H1 (cell line): ENCODE results near the gene POGLUT2. TPM values are rescaled to one million over a fixed set of nuclear protein-coding genes. Genes with fewer than 3 reads are reported as not detected.

Source experiments
- CTCF ChIA-PET: fragments of 300-600 bp; sonication (Branson Sonifier 250); formaldehyde crosslinking; loops from one replicate; lab custom pipeline; 2021; ENCODE audit not compliant: partially characterized antibody; lab: Charles Lee
- POLR2A ChIA-PET: fragments of 300-600 bp; sonication (Branson Sonifier 250); formaldehyde crosslinking; loops from one replicate; lab custom pipeline; 2021; ENCODE audit warnings: inconsistent platforms; ENCODE audit not compliant: partially characterized antibody; lab: Charles Lee
- DNase-seq, 2 experiments: peaks; one replicate each; pipeline versions ENCODE4 v3.0.0 to v3.0.0-alpha.2; 2010 to 2022; ENCODE audit warnings: low spot score in 2 of 2, low read depth in 1 of 2, mixed read lengths in 1 of 2
- FAIRE-seq: peaks from 2 replicates; lab custom pipeline; 2011; peaks lifted over from hg19 to GRCh38; lab: Jason Lieb, UNC
- H2AFZ ChIP-seq: 2 replicates; pipeline ENCODE4 v1.8.1; 2012; ENCODE audit warnings: low read length, inconsistent platforms
- H2AK5ac ChIP-seq: 2 replicates; pipeline ENCODE4 v1.6.1; 2013; ENCODE audit warnings: low read depth, low read length
- H2BK120ac ChIP-seq: replicated peaks from 2 replicates; pipeline ENCODE3; 2013; ENCODE audit warnings: low read depth, low read length, inconsistent platforms
- H2BK12ac ChIP-seq: 2 replicates; pipeline ENCODE4 v1.6.1; 2013; ENCODE audit warnings: low read depth, low read length
- H2BK15ac ChIP-seq: 2 replicates; pipeline ENCODE4 v1.6.1; 2013; ENCODE audit warnings: low read length
- H2BK20ac ChIP-seq: 2 replicates; pipeline ENCODE4 v1.6.1; 2013; ENCODE audit warnings: low read length
- H2BK5ac ChIP-seq: 2 replicates; pipeline ENCODE4 v1.6.1; 2013; ENCODE audit warnings: low read depth, low read length
- H3K14ac ChIP-seq: 2 replicates; pipeline ENCODE4 v1.6.1; 2013; ENCODE audit warnings: inconsistent platforms; ENCODE audit not compliant: insufficient read length
- H3K18ac ChIP-seq: 2 replicates; pipeline ENCODE4 v1.6.1; 2013; ENCODE audit warnings: low read length; ENCODE audit errors: extremely low read depth
- H3K23ac ChIP-seq: 2 replicates; pipeline ENCODE4 v1.6.1; 2013; ENCODE audit warnings: inconsistent platforms; ENCODE audit not compliant: insufficient read length
- H3K23me2 ChIP-seq: 2 replicates; pipeline ENCODE4 v1.6.1; 2013; ENCODE audit warnings: low read depth, low read length
- H3K27ac ChIP-seq: 2 replicates; pipeline ENCODE4 v1.6.1; 2011; ENCODE audit warnings: low read depth, low read length, inconsistent platforms
- H3K27me3 ChIP-seq, 4 experiments: replicated peaks in 1 of 4; 1 replicate in 1 of 4; 2 replicates in 3 of 4; pipeline versions ENCODE4 v1.6.1 to v1.8.1; 2011 to 2013; ENCODE audit warnings: low read length in 3 of 4, mild to moderate bottlenecking in 3 of 4, inconsistent platforms in 2 of 4, mixed read lengths in 2 of 4, moderate library complexity in 1 of 4; ENCODE audit not compliant: control insufficient read depth in 3 of 4, insufficient read depth in 3 of 4; ENCODE audit errors: extremely low read depth in 1 of 4
- H3K36me3 ChIP-seq, 4 experiments: 2 replicates each; pipeline versions ENCODE4 v1.6.1 to v1.8.1; 2011 to 2013; ENCODE audit warnings: mild to moderate bottlenecking in 4 of 4, low read length in 3 of 4, moderate library complexity in 2 of 4, control low read depth in 1 of 4, inconsistent platforms in 1 of 4; ENCODE audit not compliant: insufficient read depth in 4 of 4, control insufficient read depth in 2 of 4
- H3K4ac ChIP-seq: replicated peaks from 2 replicates; pipeline ENCODE3; 2013; ENCODE audit warnings: low read length, low read depth, mixed read lengths, inconsistent platforms; ENCODE audit not compliant: insufficient read length
- H3K4me1 ChIP-seq, 4 experiments: replicated peaks in 1 of 4; 1 replicate in 1 of 4; 2 replicates in 3 of 4; pipeline versions ENCODE4 v1.6.1 to v1.8.1; 2011 to 2013; ENCODE audit warnings: low read length in 3 of 4, inconsistent platforms in 2 of 4, mixed read lengths in 1 of 4; ENCODE audit not compliant: insufficient read depth in 4 of 4, control insufficient read depth in 3 of 4
- H3K4me2 ChIP-seq, 2 experiments: 2 replicates each; pipeline versions ENCODE4 v1.6.1 to v1.8.1; 2011 to 2013; ENCODE audit warnings: low read depth in 2 of 2, low read length in 2 of 2, control low read depth in 1 of 2, inconsistent platforms in 1 of 2, mild to moderate bottlenecking in 1 of 2; ENCODE audit not compliant: insufficient read depth in 1 of 2
- H3K4me3 ChIP-seq, 4 experiments: fragments of 200-600, 300-600 bp in 1 of 4; sonication (generic), shearing (Covaris generic), sonication (Bioruptor Twin) in 1 of 4; 2 replicates each; pipeline versions ENCODE4 v1.5.1 to v1.8.1; 2011 to 2016; ENCODE audit warnings: low read length in 4 of 4, low read depth in 3 of 4, control low read depth in 2 of 4, inconsistent platforms in 2 of 4, mild to moderate bottlenecking in 2 of 4, mixed read lengths in 1 of 4, moderate library complexity in 1 of 4; ENCODE audit not compliant: insufficient read depth in 2 of 4; ENCODE audit errors: extremely low read depth in 1 of 4
- H3K56ac ChIP-seq: replicated peaks from 2 replicates; pipeline ENCODE3; 2013; ENCODE audit warnings: low read depth, mild to moderate bottlenecking, mixed read lengths, low read length, inconsistent platforms; ENCODE audit not compliant: insufficient read length
- H3K79me1 ChIP-seq: 2 replicates; pipeline ENCODE4 v1.6.1; 2013; ENCODE audit warnings: low read depth, low read length, control low read depth
- H3K79me2 ChIP-seq, 2 experiments: 2 replicates each; pipeline versions ENCODE4 v1.6.1 to v1.8.1; 2012 to 2013; ENCODE audit warnings: low read length in 2 of 2, mild to moderate bottlenecking in 2 of 2, inconsistent platforms in 1 of 2; ENCODE audit not compliant: insufficient read depth in 2 of 2, control insufficient read depth in 1 of 2
- H3K9ac ChIP-seq, 4 experiments: replicated peaks in 1 of 4; 1 replicate in 1 of 4; 2 replicates in 3 of 4; pipeline versions ENCODE4 v1.6.1 to v1.8.1; 2011 to 2013; ENCODE audit warnings: low read depth in 3 of 4, low read length in 3 of 4, control low read depth in 2 of 4, mild to moderate bottlenecking in 2 of 4, moderate library complexity in 2 of 4, inconsistent platforms in 1 of 4; ENCODE audit errors: extremely low read depth in 1 of 4
- H3K9me3 ChIP-seq, 2 experiments: 2 replicates each; pipeline versions ENCODE4 v1.6.1 to v1.8.1; 2012 to 2013; ENCODE audit warnings: mild to moderate bottlenecking in 2 of 2, moderate library complexity in 2 of 2, control low read depth in 1 of 2, inconsistent platforms in 1 of 2, low read depth in 1 of 2, low read length in 1 of 2, mixed read lengths in 1 of 2; ENCODE audit not compliant: insufficient read depth in 2 of 2
- H4K20me1 ChIP-seq, 2 experiments: replicated peaks in 1 of 2; 2 replicates each; pipeline versions ENCODE3 to v1.8.1; 2011 to 2013; ENCODE audit warnings: inconsistent platforms in 2 of 2, low read length in 2 of 2, mild to moderate bottlenecking in 1 of 2; ENCODE audit not compliant: insufficient read depth in 2 of 2, control insufficient read depth in 1 of 2
- H4K5ac ChIP-seq: 2 replicates; pipeline ENCODE4 v1.6.1; 2013; ENCODE audit warnings: low read length, low read depth, mixed read lengths, inconsistent platforms; ENCODE audit not compliant: insufficient read length
- H4K8ac ChIP-seq: 2 replicates; pipeline ENCODE4 v1.8.0; 2013; ENCODE audit warnings: mild to moderate bottlenecking, moderate library complexity, low read length, inconsistent platforms; ENCODE audit not compliant: insufficient read depth; ENCODE audit errors: extremely low read depth
- H4K91ac ChIP-seq: replicated peaks from 2 replicates; pipeline ENCODE3; 2013; ENCODE audit warnings: low read length, mixed read lengths, inconsistent platforms; ENCODE audit not compliant: insufficient read length
- BACH1 ChIP-seq: IDR thresholded peaks from 2 replicates; pipeline ENCODE4 v1.6.1; 2012; ENCODE audit warnings: low read length, improper control_type of control experiment
- CBX5 ChIP-seq: fragments of 300-800, 300-1000 bp; sonication (generic); IDR thresholded peaks from 2 replicates; pipeline ENCODE4 v1.7.1; 2016; ENCODE audit warnings: antibody characterized with exemption, low read length, low read depth
- FOSL1 ChIP-seq: IDR thresholded peaks from 2 replicates; pipeline ENCODE4 v1.6.1; 2011; ENCODE audit warnings: mild to moderate bottlenecking, low read depth, low read length, moderate library complexity; ENCODE audit not compliant: insufficient read depth
- HDAC2 ChIP-seq, 2 experiments: fragments of 300-600 bp in 1 of 2; sonication (generic) in 1 of 2; IDR thresholded peaks; 2 replicates each; pipeline ENCODE4 v1.6.1; 2011 to 2012; ENCODE audit warnings: low read depth in 2 of 2, low read length in 2 of 2, mild to moderate bottlenecking in 2 of 2, moderate library complexity in 2 of 2, borderline replicate concordance in 1 of 2, inconsistent platforms in 1 of 2
- JUND ChIP-seq: IDR thresholded peaks from 2 replicates; pipeline ENCODE4 v1.6.1; 2011; ENCODE audit warnings: mild to moderate bottlenecking, improper control_type of control experiment, low read length
- KDM1A ChIP-seq: fragments of 200-600, 300-600 bp; sonication (generic); IDR thresholded peaks from 2 replicates; pipeline ENCODE4 v1.7.1; 2016; ENCODE audit warnings: mild to moderate bottlenecking, low read length, borderline replicate concordance
- MAFK ChIP-seq: IDR thresholded peaks from 2 replicates; pipeline ENCODE4 v1.6.1; 2012; ENCODE audit warnings: low read depth, mild to moderate bottlenecking, improper control_type of control experiment, low read length
- NRF1 ChIP-seq: IDR thresholded peaks from 2 replicates; pipeline ENCODE4 v1.6.1; 2011; ENCODE audit warnings: mild to moderate bottlenecking, low read depth, low read length, improper control_type of control experiment
- RAD21 ChIP-seq, 2 experiments: IDR thresholded peaks in 1 of 2; conservative IDR thresholded peaks in 1 of 2; 2 replicates each; pipeline ENCODE4 v1.6.1; 2011; ENCODE audit warnings: low read depth in 2 of 2, low read length in 2 of 2, improper control_type of control experiment in 1 of 2, inconsistent platforms in 1 of 2, mild to moderate bottlenecking in 1 of 2, moderate library complexity in 1 of 2
- RFX5 ChIP-seq: IDR thresholded peaks from 2 replicates; pipeline ENCODE4 v1.6.1; 2011; ENCODE audit warnings: low read depth, low read length, improper control_type of control experiment, borderline replicate concordance
- SIN3A ChIP-seq, 2 experiments: IDR thresholded peaks in 1 of 2; conservative IDR thresholded peaks in 1 of 2; 2 replicates each; pipeline ENCODE4 v1.6.1; 2011 to 2012; ENCODE audit warnings: low read length in 2 of 2, improper control_type of control experiment in 1 of 2, low read depth in 1 of 2, mild to moderate bottlenecking in 1 of 2
- SIX5 ChIP-seq: IDR thresholded peaks from 2 replicates; pipeline ENCODE4 v1.6.1; 2011; ENCODE audit warnings: mild to moderate bottlenecking, low read depth, low read length
- SP2 ChIP-seq: IDR thresholded peaks from 2 replicates; pipeline ENCODE4 v1.6.1; 2012; ENCODE audit warnings: mild to moderate bottlenecking, low read length, inconsistent platforms
- WGBS, 2 experiments: shearing (Covaris generic) in 1 of 2; methylation state at CpG; one replicate each; pipeline versions ENCODE4 v1.1.6 to v1.1.7; 2013 to 2015; ENCODE audit warnings: low lambda C conversion rate in 2 of 2, mixed read lengths in 2 of 2, inconsistent platforms in 1 of 2, low coverage in 1 of 2, missing lambda C conversion rate in 1 of 2; ENCODE audit not compliant: insufficient replicate concordance in 2 of 2, insufficient coverage in 1 of 2, insufficient read length in 1 of 2; ENCODE audit errors: extremely low coverage in 1 of 2, missing lambda C conversion rate in 1 of 2; 5-methylcytosine and 5-hydroxymethylcytosine counted together
- polyA plus RNA-seq, 7 experiments: library from polyadenylated mRNA; depleted of rRNA in 3 of 7; stranded (reverse) in 5 of 7; unstranded in 2 of 7; fragments of >200 nt in 5 of 7; fragments of 200-250 nt in 2 of 7; gene quantifications; 1 replicate in 5 of 7; 2 replicates in 1 of 7; 4 replicates in 1 of 7; pipeline versions ENCODE4 v1.2.1 to v1.2.3, GENCODE V29; 2011 to 2013; ENCODE audit warnings: missing spikeins in 2 of 7, mixed read lengths in 2 of 7
- total RNA-seq: library from RNA; stranded (reverse); fragmentation: NEBNext Ultra II Directional; extraction: Animal tissue kit (Norgen Biotek cat#: 25700); gene quantifications from 2 replicates; pipeline ENCODE4 v1.2.1, GENCODE V29; 2021

The POGLUT2 gene
- total and polyA plus RNA-seq, 2 of the 8 experiments (the other 6 are each of a cell fraction or from before 2014, with no cell fraction given) = 9.9 to 22.3 TPM

DNA sequence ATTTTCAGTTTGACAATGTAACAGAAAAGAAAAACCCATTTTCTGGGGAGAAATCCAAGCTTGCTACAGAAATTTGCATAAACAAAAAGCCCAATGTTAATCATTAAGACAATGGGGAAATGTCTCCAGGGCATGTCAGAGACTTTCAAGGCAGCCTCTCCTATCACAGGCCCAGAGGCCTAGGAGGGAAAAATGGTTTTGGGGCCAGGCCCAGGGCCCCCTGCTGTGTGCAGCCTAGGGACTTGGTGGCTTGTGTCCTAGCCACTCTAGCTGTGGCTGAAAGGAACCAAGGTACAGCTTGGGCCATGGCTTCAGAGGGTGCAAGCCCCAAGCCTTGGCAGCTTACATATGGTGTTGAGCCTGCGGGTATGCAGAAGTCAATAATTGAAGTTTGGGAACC lies 17.2 kb downstream of the POGLUT2 start:
- FAIRE-seq = no peak
- no peak overlapping the region for H4K91ac ChIP-seq
- peaks cover 7 to 8% of the 10 kb centered on the region in 2 experiments; a peak in 3 of 4 replicates for H3K9me3 ChIP-seq
- H3K4me1 ChIP-seq = no peaks in the 10 kb centered on the region
- no peak overlapping the region for H4K8ac ChIP-seq
- ChIA-PET POLR2A (no interaction called here), CTCF (no interaction called here)
- WGBS, 2 experiments = 90% methylated on average over 1 of the region's 1 CpG; no CpG with 5 or more reads in 1 of the 2 experiments
- H2AK5ac ChIP-seq = no peak overlapping the region
- no peak overlapping the region for H3K4me2 ChIP-seq
- no peak overlapping the region for H3K27ac ChIP-seq
- H3K4ac ChIP-seq = no peak overlapping the region
- H3K9ac ChIP-seq = no peak overlapping the region
- H2BK12ac ChIP-seq = no peak overlapping the region
- no peak for DNase-seq
- H3K56ac ChIP-seq = no peak overlapping the region
- no peak overlapping the region for H3K14ac ChIP-seq
- no peaks in the 10 kb centered on the region for H3K23me2 ChIP-seq
- no peak overlapping the region for H2BK120ac ChIP-seq
- H3K36me3 ChIP-seq = peaks cover 0 to 6% (median 1%) of the 10 kb centered on the region in 4 experiments; a peak in 3 of 8 replicates
- H3K79me1 ChIP-seq = no peaks in the 10 kb centered on the region
- no peak overlapping the region for H3K18ac ChIP-seq
- no peak overlapping the region for H2AFZ ChIP-seq
- no peak overlapping the region for H3K4me3 ChIP-seq
- no peak overlapping the region for H2BK5ac ChIP-seq
- H3K23ac ChIP-seq = no peak overlapping the region
- H2BK15ac ChIP-seq = no peak overlapping the region
- no peak overlapping the region for H4K5ac ChIP-seq
- H2BK20ac ChIP-seq = no peak overlapping the region
- H3K79me2 ChIP-seq = no peaks in the 10 kb centered on the region
- H4K20me1 ChIP-seq = no peaks in the 10 kb centered on the region
- no peaks in the 10 kb centered on the region for H3K27me3 ChIP-seq
- no peak for TF ChIP-seq SP2
- no peak for TF ChIP-seq MAFK
- no peak for TF ChIP-seq BACH1
- no peak for TF ChIP-seq RFX5
- no peak for TF ChIP-seq FOSL1
- no peak for TF ChIP-seq SIX5
- no peak for TF ChIP-seq NRF1
- no peak for TF ChIP-seq HDAC2 (IDR thresholded peaks at IDR 0.05; ENCODE audit: borderline replicate concordance in 1 of 2, low read depth in 2 of 2, low read length in 2 of 2)
- TF ChIP-seq CBX5 = no peak
- no peak for TF ChIP-seq JUND
- TF ChIP-seq KDM1A = no peak
- no peak for TF ChIP-seq RAD21 (IDR thresholded peaks at IDR 0.05 in 1 of 2, conservative IDR thresholded peaks at IDR 0.05 in 1 of 2; ENCODE audit: low read depth in 2 of 2, low read length in 2 of 2)
- no peak for TF ChIP-seq SIN3A (conservative IDR thresholded peaks at IDR 0.05 in 1 of 2, IDR thresholded peaks at IDR 0.05 in 1 of 2; ENCODE audit: low read depth in 1 of 2, low read length in 2 of 2)
